Camera-type eye (tissue), 1 donor: ENCODE measurements around the gene ZNF318. TPM values are rescaled to one million over a fixed set of nuclear protein-coding genes. Genes with fewer than 3 reads are reported as not detected.

Experiments
- total RNA-seq: library from RNA; depleted of rRNA; stranded (reverse); fragments of >200 nt; gene quantifications from one replicate; pipeline ENCODE4 v1.2.3, GENCODE V29; 2014

The ZNF318 gene, protein sequence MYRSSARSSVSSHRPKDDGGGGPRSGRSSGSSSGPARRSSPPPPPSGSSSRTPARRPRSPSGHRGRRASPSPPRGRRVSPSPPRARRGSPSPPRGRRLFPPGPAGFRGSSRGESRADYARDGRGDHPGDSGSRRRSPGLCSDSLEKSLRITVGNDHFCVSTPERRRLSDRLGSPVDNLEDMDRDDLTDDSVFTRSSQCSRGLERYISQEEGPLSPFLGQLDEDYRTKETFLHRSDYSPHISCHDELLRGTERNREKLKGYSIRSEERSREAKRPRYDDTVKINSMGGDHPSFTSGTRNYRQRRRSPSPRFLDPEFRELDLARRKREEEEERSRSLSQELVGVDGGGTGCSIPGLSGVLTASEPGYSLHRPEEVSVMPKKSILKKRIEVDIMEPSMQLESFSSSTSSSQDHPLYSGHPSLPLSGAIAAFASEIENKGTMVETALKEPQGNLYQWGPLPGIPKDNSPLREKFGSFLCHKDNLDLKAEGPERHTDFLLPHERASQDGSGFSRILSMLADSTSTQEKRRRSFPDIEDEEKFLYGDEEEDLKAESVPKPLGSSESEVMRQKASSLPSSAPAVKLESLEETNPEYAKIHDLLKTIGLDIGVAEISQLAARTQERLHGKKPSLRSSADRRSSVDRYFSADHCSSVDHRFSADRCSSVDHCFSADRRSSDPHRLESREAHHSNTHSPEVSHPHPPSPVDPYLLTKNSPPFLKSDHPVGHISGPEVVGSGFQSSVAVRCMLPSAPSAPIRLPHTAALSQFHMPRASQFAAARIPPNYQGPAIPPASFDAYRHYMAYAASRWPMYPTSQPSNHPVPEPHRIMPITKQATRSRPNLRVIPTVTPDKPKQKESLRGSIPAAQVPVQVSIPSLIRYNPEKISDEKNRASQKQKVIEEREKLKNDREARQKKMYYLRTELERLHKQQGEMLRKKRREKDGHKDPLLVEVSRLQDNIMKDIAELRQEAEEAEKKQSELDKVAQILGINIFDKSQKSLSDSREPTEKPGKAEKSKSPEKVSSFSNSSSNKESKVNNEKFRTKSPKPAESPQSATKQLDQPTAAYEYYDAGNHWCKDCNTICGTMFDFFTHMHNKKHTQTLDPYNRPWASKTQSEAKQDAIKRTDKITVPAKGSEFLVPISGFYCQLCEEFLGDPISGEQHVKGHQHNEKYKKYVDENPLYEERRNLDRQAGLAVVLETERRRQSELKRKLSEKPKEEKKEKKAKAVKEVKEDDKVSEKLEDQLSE (N-terminal part only)
- 31.2 TPM for total RNA-seq

DNA sequence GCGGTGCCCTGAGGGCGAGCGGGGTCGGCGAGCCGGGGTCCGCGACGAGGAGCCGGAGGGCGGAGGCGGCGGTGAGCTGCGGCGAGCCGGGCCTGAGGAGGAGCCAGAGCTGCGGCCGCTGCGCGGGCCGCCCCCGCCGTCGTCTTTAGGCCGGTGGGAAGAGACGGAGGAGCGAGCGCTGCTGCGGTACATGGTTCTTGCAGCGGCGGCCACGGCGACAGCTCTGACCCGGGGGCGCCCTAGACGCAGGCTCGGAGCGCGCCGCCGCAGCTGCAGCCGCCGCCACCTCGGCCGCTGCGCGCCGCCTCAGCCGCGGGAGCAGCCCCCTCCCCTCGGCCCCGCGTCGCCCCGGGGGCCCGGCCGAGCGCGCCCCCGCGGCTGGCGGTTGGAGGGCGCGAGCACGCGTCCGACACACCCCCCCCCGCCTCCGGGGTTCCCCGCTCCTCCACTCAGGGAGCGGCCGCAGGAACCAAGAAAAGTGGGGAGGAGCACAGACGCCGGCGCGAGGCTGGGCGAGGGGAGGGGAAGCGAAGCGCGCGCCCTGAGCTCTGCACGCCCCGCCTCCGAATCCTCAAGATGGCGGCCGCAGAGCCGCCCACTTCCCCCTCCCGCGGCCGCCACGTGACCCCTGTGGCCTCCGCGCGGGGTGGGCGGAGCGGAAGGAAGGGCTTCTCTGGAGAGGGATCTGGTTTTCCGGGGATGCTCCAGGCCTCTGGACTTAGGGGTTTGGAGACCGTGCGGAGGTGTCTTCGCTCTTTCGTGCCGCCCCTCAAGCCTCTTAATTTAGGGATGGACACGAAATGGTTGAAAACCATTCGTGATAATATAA lies at the start of gene ZNF318:
Gene ZNF318, minus strand, starts transcription at position 474 of the 829 bp plus-strand sequence. Its CDS starts 282 bp downstream, at position 192.

DNA sequence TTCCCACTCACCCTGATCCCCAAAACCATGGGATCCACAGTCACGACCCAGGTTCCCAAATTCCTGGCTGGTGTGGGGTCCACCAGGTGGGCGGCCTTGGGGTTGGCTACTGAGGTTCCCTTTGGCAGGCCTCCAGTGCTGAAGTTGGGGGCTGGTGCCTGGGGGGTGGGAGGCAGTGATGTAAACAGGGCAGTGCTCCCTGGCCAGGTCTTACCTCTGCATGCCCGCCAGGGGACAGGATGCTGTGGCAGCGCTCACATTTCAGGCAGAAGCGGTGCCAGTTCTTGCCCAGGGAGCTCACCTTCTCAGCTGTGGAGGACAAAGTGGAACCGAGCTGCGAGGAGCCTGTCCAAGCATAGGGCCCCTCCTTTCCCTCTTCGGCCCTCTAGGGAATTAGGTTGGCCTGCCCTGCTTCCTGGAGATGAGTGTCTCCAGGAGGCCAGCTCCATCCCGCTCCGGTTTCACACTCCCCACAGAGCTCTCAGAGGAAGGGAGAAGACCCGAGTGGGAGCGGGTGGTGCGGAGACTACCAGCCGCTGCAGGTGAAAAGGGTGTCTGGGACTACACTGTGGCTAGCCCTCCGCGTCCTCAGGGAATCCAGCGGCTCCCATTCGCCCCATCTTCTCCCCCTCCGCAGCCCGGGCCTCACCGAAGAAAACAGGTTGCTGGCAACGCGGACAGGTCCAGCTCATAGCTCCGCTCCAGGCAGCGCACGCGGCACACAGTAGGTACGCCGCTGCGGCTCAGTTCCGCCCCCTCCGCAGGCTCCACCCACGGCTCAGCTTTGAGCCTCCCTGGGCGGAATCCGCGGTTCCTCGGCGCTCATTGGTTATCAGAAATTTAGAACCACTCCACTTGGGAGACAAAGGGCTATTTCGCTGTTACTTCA lies 61.1 kb downstream of the ZNF318 start, which contains the start of gene CRIP3:
Gene CRIP3, minus strand, starts transcription at position 726 of the 889 bp plus-strand sequence. Its CDS starts 34 bp downstream, at position 692.

DNA sequence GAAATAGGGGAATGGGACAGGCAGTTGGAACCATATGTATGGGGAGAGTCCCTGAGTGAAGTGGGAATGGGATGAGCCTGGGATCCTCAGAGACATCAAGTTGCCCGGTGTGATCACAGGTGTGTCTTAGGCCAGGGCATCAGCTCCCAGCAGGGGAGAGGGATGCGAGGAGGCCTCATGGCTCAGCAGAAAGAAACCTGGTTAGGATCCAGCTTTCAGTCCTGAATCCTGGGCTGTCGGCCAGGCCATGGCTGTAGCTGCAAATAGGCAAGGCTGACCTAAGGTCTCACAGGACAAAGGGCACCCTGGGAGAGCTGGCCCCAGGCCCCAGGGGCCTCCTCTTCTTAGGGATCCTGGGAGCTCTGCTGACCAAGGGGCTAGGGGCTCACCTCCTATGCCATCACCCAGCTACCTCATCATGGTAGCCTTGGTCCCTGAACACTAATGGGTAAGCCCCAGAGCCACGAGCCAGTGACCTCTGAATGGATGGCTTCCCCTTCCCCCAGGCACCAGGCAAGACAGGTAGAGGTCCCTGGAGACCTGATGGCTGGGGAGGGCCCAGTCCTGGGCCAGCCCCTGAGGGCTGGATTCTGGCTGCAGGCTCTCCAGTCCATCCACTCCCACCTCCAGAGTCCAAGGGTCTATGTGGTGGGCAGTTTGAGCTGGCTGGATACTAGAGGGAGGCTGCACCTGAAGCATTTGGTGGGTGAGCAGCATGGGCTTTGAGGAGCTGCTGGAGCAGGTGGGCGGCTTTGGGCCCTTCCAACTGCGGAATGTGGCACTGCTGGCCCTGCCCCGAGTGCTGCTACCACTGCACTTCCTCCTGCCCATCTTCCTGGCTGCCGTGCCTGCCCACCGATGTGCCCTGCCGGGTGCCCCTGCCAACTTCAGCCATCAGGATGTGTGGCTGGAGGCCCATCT lies 71.5 kb downstream of the ZNF318 start, which contains the start of gene SLC22A7:
Gene SLC22A7, plus strand, starts transcription at position 617 of the 921 bp plus-strand sequence. Its CDS starts 99 bp downstream, at position 716.

Other genes starting within 250 kb of the ZNF318 start
- 17.2 TPM for gene SRF, start 198.4 kb downstream of the ZNF318 start, total RNA-seq
- 45.0 TPM for gene CUL9, start 187.5 kb downstream of the ZNF318 start, total RNA-seq
- 34.7 TPM for gene DNPH1, start 140.2 kb downstream of the ZNF318 start, total RNA-seq
- 4.6 TPM for gene TTBK1, start 126.2 kb downstream of the ZNF318 start, total RNA-seq
- gene SLC22A7, start 71.4 kb downstream of the ZNF318 start, total RNA-seq, result not detected
- gene CRIP3, start 60.8 kb downstream of the ZNF318 start, total RNA-seq, result not detected
- 18.3 TPM for gene ABCC10, start 57.9 kb upstream of the ZNF318 start, total RNA-seq
- 2.6 TPM for gene DLK2, start 85.9 kb upstream of the ZNF318 start, total RNA-seq
- 24.7 TPM for gene TJAP1, start 107.9 kb upstream of the ZNF318 start, total RNA-seq
- 0.99 TPM for gene LRRC73, start 140.7 kb upstream of the ZNF318 start, total RNA-seq
- gene YIPF3, start 147.3 kb upstream of the ZNF318 start, total RNA-seq, result 118 TPM
- gene POLR1C, start 147.4 kb upstream of the ZNF318 start, total RNA-seq, result 34.3 TPM
- gene XPO5, start 206.4 kb upstream of the ZNF318 start, total RNA-seq, result 31.7 TPM
- 18.2 TPM for gene POLH, start 206.5 kb upstream of the ZNF318 start, total RNA-seq